AG08396 (cell line): ENCODE results near the gene SOX3.
A peak's percentile ranks its signal among the peaks of the same experiment; 100 is the strongest.

ENCODE experiments used
- DNase-seq: peaks from one replicate; pipeline ENCODE4 v3.0.0; 2012; ENCODE audit warnings: low spot score, mixed read lengths

Gene SOX3

DNA sequence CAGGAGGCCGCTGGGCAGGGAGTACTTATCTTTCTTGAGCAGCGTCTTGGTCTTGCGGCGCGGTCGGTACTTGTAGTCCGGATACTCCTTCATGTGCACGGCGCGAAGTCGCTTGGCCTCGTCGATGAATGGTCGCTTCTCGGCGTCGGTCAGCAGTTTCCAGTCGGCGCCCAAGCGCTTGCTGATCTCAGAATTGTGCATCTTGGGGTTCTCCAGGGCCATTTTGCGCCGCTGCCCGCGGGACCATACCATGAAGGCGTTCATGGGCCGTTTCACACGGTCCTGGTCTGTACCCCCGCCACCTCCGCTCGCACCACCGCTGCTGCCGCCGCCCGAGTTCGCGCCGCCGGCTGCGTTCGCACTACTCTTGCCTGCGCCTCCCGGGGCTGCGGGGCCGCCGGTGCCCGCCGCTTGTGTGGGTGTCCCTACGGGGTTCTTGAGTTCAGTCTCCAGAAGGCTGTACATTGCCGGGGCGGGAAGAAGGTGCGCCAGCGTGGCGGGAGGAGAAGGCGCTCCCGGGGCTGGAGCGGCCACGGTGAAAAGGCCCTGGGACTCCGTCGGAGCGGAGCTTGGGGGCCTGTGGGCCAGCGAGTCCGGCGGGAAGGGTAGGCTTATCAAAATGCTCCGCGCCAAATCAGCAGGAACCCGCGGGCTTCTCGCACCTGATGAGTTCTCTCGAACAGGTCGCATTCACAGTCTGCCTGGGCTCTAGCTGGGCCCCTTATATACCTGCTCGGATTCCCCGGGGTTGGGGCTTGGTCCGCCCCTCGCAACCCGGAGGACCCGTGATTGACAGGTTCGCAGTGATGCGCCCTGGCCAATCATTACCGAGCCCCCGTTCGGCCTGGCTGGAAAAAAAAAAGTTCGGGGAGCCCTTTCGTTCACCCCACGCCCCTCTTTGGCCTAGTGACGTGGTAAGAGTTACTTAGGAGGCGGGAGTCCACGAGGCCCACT, at the start of gene SOX3:
Gene SOX3, minus strand, starts transcription at position 699 of the 954 bp plus-strand sequence. Its CDS starts 9 bp downstream, at position 690.
- DNase-seq = no peak

DNA sequence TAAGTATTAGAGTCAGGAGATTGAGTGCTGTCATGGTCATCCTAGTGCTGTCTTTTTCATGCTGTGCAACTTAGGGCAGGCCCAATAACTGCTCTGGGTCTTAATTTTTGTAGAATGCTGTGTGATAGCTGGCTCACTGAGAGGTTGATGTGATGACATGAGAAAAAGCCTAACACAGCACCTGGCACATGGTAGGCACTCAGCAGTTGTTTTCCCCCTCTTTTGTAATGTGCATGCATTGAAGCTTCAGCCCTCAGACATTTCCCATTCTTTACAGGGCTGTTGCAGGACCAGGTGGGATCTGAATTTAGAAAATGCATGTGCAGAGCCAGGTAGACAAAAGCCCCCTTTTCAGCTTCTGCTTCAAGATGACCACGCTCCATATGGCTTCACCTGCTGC, 44.1 kb upstream of the SOX3 start:
- DNase-seq = no peak

DNA sequence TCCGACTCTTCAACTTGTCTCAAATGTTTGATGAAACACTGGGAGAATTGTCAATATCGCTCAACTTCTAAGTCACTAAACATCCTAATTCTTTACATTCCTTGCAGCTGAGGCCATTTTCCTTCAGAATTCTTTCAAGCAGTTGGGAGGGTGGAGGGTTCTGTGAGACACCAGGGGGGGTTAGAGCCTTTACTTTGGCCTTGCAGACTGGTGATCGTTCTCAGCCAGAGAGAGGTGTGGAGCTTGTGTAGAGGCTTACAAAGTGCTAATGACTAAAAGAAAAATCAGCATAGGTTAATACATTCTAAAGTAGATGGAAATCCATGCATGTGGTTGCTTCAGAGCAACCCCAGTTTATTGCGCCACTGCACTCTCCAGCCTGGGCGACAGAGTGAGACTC, 21.3 kb upstream of the SOX3 start:
- peak; percentile 30 for DNase-seq

DNA sequence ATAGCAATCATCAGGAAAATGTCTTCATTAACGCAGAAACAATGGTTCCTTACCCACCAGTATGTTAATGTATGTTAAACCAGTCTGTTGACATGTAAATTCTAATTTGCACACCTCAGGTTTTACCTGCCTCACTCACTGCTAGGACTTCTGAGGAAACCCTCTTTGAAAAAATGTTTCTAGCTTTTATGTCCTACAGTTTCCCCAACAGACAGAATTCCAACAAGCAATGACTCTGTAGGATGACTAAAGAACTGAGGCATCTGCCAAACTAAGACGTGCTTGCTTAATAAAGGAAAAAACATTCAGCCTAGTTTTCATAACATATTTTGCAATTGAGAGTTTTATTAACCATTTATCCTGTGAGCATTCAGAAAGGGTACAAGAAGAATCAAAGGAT, 20.6 kb upstream of the SOX3 start:
- peak; percentile 24 for DNase-seq

- no peak for DNase-seq
Observed at GRCh38 chrX:140524556-140524955, 19.7 kb upstream of the SOX3 start.

DNA sequence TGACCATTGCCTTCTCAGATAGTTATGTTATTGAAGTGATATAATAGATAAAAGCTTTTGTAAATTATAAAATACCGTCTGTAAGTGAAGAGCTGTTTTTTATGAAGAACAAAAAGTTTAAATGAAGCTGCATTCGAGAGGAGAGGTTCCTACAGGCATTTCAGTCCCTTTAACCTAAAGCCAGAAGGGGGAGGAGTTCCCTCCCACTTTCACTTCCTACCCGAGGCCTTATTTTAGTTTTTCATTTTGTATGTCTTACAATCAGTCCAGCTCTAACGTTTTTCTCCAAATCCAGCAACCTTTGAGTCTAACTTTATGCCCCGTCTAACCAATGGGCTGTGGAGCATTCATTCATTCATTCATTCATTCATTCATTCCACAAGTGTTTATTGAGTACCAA, 16.5 kb upstream of the SOX3 start:
- DNase-seq = no peak

DNA sequence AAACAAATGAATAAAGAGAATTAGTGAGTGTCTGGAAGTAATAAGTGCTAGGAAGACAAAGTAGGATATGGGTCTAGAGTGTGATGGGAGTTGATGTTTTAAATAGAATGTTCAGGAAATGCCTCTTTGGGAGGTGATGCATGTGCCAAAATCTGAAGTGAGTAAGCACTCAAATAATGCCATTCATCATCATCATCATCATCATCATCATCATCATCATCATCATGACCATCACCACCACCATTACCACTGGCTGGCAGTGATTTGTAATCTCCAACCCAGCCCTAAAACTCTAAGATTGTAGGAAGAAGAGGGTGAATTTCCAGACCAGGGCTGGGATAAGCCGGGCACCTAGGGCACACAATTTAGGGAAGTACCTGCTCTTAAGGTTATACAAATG, 9.7 kb upstream of the SOX3 start:
- no peak for DNase-seq

GRCh38 chrX:140510895-140511295, 6.0 kb upstream of the SOX3 start:
- DNase-seq = no peak

- DNase-seq = no peak
Observed at GRCh38 chrX:140510306-140510676, 5.4 kb upstream of the SOX3 start.

DNA sequence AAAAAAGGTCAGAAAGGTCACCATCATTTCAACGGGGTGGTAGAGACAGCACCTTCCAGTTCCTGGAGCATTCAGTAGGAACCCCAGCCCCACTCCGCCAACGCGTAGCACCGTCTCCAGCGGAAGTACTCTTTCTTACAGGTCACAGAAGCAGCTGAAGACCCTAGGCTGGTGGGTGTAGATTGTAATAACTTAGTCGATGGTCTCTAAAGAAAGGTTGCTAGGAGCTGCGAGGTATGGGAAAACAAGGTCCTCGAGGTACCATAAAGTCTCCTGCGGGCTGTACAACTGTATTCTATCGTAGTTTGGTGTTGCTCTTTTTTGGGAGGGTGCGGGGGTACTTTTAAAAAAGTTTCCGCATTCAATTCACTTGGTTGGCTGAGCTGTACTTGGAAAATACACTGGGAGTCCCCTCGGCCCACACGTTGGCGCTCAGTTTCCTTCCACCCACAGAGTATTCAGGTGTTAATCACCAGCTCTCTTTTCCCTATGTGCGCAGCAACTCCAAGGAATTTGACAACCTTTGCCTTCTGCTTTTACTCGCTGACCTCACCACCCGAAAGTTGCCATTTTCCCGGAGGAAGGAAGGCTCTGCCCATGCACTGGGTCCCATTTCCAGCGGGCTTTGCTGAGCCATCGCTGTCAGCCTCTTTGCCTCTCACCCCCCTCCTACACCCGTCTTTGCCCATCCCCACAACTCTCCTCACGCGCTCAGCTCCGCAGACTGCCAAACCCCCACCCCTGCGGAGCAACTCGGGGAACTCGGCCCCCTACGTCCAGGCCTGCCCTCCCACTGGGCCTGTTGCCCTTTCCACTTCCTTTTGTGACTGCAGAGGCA, 4.8 kb upstream of the SOX3 start:
- DNase-seq = no peak

GRCh38 chrX:140508958-140509357, 4.1 kb upstream of the SOX3 start:
- no peak for DNase-seq

DNA sequence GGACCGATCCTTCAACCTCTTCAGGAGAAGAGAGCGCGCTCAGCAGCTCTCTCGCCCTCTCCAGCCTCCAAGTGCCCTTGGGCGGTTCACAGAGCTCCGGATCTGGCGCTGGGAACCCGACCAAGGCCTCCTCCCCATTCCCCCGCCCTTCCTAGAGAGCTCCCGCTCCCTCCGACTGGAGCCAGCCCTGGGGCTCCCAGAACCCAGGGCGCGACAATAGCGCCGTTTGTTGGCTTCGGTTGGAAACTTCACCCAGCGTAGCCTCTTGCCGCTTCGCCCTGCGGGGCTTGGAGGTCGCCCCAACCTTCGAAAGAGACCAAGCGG, 3.1 kb upstream of the SOX3 start:
- no peak for DNase-seq

- DNase-seq = no peak
Observed at GRCh38 chrX:140507223-140507981, 2.5 kb upstream of the SOX3 start.

DNA sequence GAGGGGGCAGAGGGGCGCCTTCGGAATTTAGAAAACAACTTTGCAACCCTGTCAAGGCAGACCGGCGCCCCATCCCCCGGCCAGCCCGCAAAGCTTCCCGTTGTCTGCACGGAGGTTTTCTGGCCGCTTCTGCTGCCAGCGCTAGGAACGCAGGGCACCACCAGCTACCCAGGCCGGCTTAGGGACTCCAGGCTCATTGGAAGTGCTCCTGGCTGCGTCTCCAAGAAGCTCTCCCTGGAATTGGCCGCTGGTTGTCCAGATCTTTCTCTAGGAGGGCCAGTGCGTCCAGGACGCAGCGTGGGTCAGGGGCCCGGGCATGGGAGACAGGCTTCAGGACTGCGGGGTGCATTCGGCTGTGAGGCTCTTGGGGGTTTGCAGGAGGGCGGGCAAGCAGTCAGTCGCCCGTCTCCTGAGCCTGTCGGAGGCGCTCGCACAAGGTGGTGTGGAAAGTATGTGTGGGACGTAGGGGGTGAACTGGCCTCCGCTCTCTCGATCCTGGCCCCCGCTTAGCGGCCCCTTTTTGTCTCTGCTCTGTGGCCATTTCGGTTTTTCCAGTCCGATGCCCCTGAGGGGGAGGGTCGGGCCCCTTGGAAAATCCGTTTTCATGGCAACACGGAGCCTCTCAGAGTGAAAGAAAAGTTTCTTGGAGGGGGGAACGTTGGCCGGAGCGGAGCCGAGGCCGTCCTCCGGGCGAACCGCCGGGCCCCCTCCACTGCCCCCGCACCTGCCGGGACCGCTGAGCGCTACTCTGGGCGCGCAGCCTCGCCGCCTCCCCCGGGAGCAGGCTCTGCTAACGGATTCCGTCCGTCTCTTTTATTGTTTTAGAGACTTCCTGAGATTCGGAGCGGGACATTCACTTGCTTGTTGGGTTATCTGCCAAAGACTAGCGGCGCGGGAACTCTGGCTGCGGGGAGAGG, 810 bp upstream of the SOX3 start:
- DNase-seq = no peak

DNA sequence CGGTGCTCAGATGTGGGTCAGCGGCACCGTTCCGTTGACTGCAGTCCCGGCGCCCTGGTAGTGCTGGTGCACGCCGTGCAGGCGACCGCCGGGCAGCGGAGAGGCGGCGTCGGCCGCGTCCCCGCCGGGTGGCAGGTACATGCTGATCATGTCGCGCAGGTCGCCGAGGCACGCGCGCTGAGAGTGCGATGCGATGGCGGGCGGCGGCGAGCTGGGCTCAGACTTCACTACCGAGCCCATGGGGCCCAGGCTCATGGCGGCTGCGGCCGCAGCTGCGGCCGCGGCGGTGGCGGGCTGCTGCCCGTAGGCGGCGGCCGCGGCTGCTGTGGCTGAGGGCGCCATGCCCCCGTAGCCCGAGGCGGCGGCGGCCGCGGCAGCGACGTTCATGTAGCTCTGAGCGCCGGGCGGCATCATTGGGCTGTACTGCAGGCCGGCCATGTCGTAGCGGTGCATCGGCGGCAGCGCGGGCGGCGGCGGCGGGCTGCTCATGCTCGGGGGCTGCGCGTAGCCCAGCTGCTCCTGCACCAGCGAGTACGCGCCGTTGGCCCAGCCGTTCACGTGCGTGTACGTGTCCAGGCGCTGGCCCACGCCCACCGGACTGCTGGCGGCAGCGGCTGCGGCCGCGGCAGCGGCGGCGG, 1.0 kb downstream of the SOX3 start:
- no peak for DNase-seq

GRCh38 chrX:140503238-140503601, 1.6 kb downstream of the SOX3 start:
- no peak for DNase-seq

DNA sequence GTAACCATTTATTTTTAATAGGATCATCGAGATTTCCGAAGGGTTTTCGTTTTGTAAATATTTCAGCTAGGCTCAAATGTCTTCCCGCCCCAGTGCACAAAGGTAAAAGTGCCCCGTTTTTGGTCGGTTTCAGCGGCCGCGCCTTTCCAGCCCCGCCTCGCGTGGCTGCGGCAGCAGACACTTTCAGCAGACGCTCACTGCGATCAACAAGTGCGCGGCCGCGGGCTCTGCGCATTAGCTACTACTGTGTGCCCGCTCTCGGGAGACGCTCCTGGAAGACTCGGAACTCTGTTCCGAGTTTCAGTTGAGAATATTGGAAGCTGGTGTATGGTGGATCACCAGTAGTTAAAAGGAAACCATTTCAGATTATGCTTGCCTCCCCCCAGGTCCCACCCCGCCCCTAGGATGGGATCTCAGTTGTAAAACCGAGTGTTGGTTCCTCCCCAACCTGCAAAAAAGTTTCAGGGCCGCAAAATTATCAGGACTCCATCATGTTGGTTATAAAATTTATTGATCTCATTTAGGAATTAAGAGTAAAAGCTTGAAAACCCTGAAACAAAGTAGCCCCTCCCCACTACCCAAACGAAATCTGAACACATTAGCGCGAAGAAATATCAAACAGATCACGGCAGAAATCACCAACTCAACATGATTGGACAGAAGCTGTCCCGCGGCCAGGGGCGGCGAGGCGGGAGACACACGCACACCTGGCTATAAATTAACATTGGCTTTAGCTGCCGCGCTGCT, 2.2 kb downstream of the SOX3 start:
- no peak for DNase-seq

GRCh38 chrX:140501940-140502468, 2.9 kb downstream of the SOX3 start:
- no peak for DNase-seq

DNA sequence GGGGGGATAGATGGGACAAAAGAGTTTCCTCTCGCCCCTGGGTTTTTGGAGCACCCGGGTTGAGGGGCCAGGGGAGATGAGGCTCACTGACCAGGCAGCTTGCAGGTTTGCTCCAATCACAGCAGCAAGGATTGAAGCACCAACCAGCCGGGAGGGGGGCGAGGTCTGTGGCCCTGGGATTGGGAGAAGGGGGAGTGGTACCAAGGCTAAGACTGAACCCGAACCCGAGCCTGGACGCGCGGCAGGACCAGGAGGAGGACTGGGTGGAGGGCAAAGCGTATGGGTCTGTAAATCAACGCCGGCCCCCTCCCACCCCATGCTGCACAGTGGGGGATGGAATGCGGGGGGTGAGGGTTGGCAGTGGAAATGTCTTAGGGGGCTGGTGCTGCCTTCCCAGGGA, 3.5 kb downstream of the SOX3 start:
- no peak for DNase-seq

DNA sequence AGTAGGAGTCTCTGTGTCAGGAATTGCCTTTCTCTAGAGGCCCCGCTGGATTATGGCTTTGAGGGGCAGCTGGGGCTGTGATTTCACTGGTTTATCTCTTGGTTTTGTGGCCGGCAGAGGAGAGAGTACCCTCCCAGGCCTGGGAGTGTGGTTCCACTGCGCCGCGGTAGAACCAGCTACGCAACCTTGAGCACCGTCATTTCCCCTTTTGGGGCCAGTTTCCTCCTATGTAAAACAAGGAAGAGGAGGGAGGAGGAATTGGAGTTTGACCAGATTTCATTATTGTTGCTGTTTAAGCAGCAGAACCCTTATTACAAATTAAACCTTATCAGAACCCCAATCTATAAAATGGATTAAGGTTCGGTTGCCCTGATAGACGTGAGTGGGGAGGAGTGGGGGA, 4.4 kb downstream of the SOX3 start:
- DNase-seq = no peak
